Type B pancreatic cell (in vitro differentiated cells): ENCODE data around the gene REEP6. TPM values are rescaled to one million over a fixed set of nuclear protein-coding genes. Genes with fewer than 3 reads are reported as not detected.

Experiments
- DNase-seq: peaks from one replicate; pipeline ENCODE4 v3.0.0; 2021; ENCODE audit warnings: mixed read lengths; ENCODE audit not compliant: unreplicated experiment; ENCODE audit errors: extremely low spot score
- H3K27ac Mint-ChIP-seq: 2 replicates; pipeline ENCODE4 v1.8.0; 2021; ENCODE audit warnings: mild to moderate bottlenecking, mixed read lengths
- H3K27me3 Mint-ChIP-seq: 2 replicates; pipeline ENCODE4 v1.8.0; 2021; ENCODE audit warnings: mixed read lengths
- H3K36me3 Mint-ChIP-seq: 2 replicates; pipeline ENCODE4 v1.8.0; 2021; ENCODE audit warnings: mixed read lengths
- H3K4me1 Mint-ChIP-seq: one replicate; pipeline ENCODE4 v1.8.0; 2021; ENCODE audit warnings: mixed read lengths; ENCODE audit not compliant: unreplicated experiment
- H3K4me3 Mint-ChIP-seq: 2 replicates; pipeline ENCODE4 v1.8.0; 2021; ENCODE audit warnings: mild to moderate bottlenecking, mixed read lengths
- H3K9me3 Mint-ChIP-seq: 2 replicates; pipeline ENCODE4 v1.8.0; 2021; ENCODE audit warnings: mixed read lengths
- total RNA-seq: library from RNA; stranded (reverse); gene quantifications from 2 replicates; pipeline ENCODE4 v1.2.1, GENCODE V29; 2021; ENCODE audit warnings: low replicate concordance
- TF ChIP-seq, protein P1 (sequence below): fragments of 200-600 bp; sonication (generic); conservative IDR thresholded peaks from 2 replicates; pipeline ENCODE4 v1.5.0; 2021; ENCODE audit warnings: antibody characterized with exemption, mild to moderate bottlenecking

The REEP6 gene
- total RNA-seq, 1 donor from 2014 or later, result 17.3 TPM

DNA sequence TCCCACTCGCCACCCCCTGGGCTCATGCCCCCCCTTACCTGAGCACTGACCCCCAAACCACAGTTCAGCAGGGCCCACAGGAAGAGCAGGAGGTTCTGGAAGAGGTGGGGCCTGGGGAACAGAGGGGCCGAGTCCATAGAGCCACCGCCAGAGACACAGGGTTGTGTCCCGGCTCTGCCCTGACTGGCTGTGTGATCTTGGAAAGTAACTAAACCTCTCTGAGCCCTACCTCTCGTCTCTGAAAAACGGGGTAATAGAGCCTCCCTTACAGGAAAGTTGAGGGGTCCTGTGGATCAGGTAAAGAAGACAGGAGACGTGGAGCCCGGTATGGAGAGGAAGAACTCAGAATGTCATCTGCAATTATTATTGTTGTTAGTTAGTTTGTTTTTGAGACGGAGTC lies 19.8 kb downstream of the REEP6 start:
- Mint-ChIP-seq H3K36me3 (no peaks in the 10 kb centered on the region), H3K4me3 (peak overlapping the region; percentile 43), H3K27me3 (peaks cover 42% of the 10 kb centered on the region), H3K9me3 (peaks cover 3% of the 10 kb centered on the region), H3K27ac (peak overlapping the region; percentile 43), H3K4me1 (peaks cover 11% of the 10 kb centered on the region)
- DNase-seq, result no peak
- TF ChIP-seq, protein P1, sequence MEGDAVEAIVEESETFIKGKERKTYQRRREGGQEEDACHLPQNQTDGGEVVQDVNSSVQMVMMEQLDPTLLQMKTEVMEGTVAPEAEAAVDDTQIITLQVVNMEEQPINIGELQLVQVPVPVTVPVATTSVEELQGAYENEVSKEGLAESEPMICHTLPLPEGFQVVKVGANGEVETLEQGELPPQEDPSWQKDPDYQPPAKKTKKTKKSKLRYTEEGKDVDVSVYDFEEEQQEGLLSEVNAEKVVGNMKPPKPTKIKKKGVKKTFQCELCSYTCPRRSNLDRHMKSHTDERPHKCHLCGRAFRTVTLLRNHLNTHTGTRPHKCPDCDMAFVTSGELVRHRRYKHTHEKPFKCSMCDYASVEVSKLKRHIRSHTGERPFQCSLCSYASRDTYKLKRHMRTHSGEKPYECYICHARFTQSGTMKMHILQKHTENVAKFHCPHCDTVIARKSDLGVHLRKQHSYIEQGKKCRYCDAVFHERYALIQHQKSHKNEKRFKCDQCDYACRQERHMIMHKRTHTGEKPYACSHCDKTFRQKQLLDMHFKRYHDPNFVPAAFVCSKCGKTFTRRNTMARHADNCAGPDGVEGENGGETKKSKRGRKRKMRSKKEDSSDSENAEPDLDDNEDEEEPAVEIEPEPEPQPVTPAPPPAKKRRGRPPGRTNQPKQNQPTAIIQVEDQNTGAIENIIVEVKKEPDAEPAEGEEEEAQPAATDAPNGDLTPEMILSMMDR, result no peak

DNA sequence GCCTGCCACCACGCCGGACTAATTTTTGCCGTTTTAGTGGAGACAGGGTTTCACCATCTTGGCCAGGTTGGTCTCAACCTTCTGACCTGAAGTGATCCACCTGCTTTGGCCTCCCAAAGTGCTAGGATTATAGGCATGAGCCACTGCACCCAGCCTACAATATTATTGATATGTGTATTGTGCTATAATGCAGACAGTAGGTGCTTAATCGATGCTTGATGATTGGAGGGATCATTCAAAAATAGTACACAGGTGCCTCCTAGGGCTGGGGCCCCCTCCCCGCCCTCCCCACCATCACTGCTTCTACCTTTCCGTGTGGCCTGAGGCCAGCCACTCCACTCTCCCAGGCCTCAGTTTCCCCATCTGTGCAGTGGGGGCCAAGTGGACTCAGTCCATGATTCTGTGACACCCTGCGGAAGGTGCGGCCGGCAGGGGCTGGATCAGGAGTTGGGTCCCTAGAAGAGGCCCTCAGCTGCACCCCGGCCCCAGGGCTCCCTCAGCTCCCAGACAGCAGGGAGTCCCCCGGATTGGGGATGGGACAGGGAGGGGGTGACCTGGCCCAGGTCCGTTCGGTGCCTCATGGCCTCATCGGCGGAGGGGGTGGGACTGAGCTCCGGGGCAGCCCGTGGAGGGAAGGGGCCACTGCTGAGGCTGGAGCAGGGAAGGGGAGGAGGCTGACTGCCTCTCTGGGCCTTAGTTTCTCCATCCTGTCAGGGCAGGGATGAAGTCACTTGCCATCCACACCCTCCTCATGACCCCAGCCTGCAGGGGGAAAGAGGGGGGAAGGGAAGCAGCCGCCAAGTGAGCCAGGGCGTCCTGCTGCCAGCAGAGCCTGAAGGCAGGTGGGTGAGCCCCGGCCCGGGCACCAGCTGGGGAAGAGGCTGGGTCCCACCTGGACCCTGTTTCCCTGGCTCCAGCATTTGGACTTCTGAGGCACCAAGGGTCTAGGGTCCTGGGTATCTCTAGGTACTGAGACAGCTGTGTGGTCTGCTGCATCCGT lies 20.6 kb downstream of the REEP6 start:
- H3K4me3 Mint-ChIP-seq, result peak overlapping the region; percentile 72

GRCh38 chr19:1512671-1513498 lies 21.9 kb downstream of the REEP6 start, which contains the start of gene ADAMTSL5:
Gene ADAMTSL5 (minus strand): TSS chr19:1513019. CDS start chr19:1510943, 2,076 bp downstream.
- peak within 1 kb of the TSS; percentile 72 for H3K4me3 Mint-ChIP-seq
- DNase-seq, result no peak
- TF ChIP-seq, protein P1, result no peak
- H3K4me1 Mint-ChIP-seq, result peaks cover 6% of the 10 kb centered on the region
- H3K9me3 Mint-ChIP-seq, result peaks cover 4% of the 10 kb centered on the region
- H3K27ac Mint-ChIP-seq, result peak within 1 kb of the TSS; percentile 51
- peaks cover 50% of the 10 kb centered on the region for H3K27me3 Mint-ChIP-seq
- no peaks in the 10 kb centered on the region for H3K36me3 Mint-ChIP-seq

More for the DNA sequence above, 20.6 kb downstream of the REEP6 start:
- Mint-ChIP-seq H3K27ac (peak overlapping the region; percentile 34), H3K36me3 (no peaks in the 10 kb centered on the region), H3K9me3 (peaks cover 7% of the 10 kb centered on the region), H3K4me1 (peaks cover 11% of the 10 kb centered on the region), H3K27me3 (peaks cover 48% of the 10 kb centered on the region)
- peak; percentile 67 for DNase-seq
- TF ChIP-seq, protein P1, result no peak

- TF ChIP-seq, protein P1, result peak; percentile 72
- H3K4me1 Mint-ChIP-seq, result peaks cover 5% of the 10 kb centered on the region
- H3K36me3 Mint-ChIP-seq, result no peaks in the 10 kb centered on the region
- H3K9me3 Mint-ChIP-seq, result peaks cover 4% of the 10 kb centered on the region
- peak overlapping the region; percentile 31 for H3K4me3 Mint-ChIP-seq
- no peak overlapping the region for H3K27ac Mint-ChIP-seq
- H3K27me3 Mint-ChIP-seq, result peaks cover 58% of the 10 kb centered on the region
- no peak for DNase-seq
These were observed 22.7 kb downstream of the REEP6 start for GRCh38 chr19:1513499-1514294.

GRCh38 chr19:1514295-1514661 lies 23.3 kb downstream of the REEP6 start:
- Mint-ChIP-seq H3K4me3 (peak overlapping the region; percentile 31), H3K36me3 (no peaks in the 10 kb centered on the region), H3K4me1 (peaks cover 5% of the 10 kb centered on the region), H3K27ac (no peak overlapping the region), H3K27me3 (peaks cover 59% of the 10 kb centered on the region), H3K9me3 (peaks cover 4% of the 10 kb centered on the region)
- DNase-seq, result no peak
- TF ChIP-seq, protein P1, result no peak
